Endodermal cell (in vitro differentiated cells): ENCODE measurements around the gene TRAP1. TPM values are rescaled to one million over a fixed set of nuclear protein-coding genes. Genes with fewer than 3 reads are reported as not detected.

Experiments
- DNase-seq: peaks from one replicate; pipeline ENCODE4 v3.0.0-alpha.2; 2017
- H3K27ac ChIP-seq: 2 replicates; pipeline ENCODE4 v1.5.1; 2013; ENCODE audit warnings: mild to moderate bottlenecking, low read depth, low read length, moderate library complexity
- H3K27me3 ChIP-seq: 2 replicates; pipeline ENCODE4 v1.6.1; 2013; ENCODE audit warnings: mild to moderate bottlenecking, low read length, moderate library complexity; ENCODE audit not compliant: insufficient read depth, control insufficient read depth, poor library complexity, severe bottlenecking
- H3K36me3 ChIP-seq: 2 replicates; pipeline ENCODE4 v1.7.0; 2013; ENCODE audit warnings: mild to moderate bottlenecking, low read length, moderate library complexity; ENCODE audit not compliant: control insufficient read depth, insufficient read depth
- H3K4me1 ChIP-seq: one replicate; pipeline ENCODE4 v1.7.0; 2013; ENCODE audit warnings: low read length; ENCODE audit not compliant: control insufficient read depth, insufficient read depth
- H3K4me3 ChIP-seq: 2 replicates; pipeline ENCODE4 v1.5.1; 2013; ENCODE audit warnings: mild to moderate bottlenecking, low read length, moderate library complexity
- H3K9ac ChIP-seq: 2 replicates; pipeline ENCODE4 v1.6.1; 2013; ENCODE audit warnings: mild to moderate bottlenecking, low read length, moderate library complexity; ENCODE audit not compliant: poor library complexity, severe bottlenecking; ENCODE audit errors: extremely low read depth
- H3K9me3 ChIP-seq: 2 replicates; pipeline ENCODE4 v1.6.1; 2013; ENCODE audit warnings: mild to moderate bottlenecking, low read length, moderate library complexity; ENCODE audit not compliant: control insufficient read depth
- H3K27ac Mint-ChIP-seq: 2 replicates; pipeline ENCODE4 v1.8.0; 2020; ENCODE audit warnings: mixed read lengths
- H3K27me3 Mint-ChIP-seq: 2 replicates; pipeline ENCODE4 v1.8.0; 2021; ENCODE audit warnings: mild to moderate bottlenecking, mixed read lengths; ENCODE audit not compliant: insufficient read depth
- H3K36me3 Mint-ChIP-seq: 2 replicates; pipeline ENCODE4 v1.8.0; 2020; ENCODE audit warnings: low read depth, mixed read lengths
- H3K4me1 Mint-ChIP-seq: 2 replicates; pipeline ENCODE4 v1.8.0; 2020; ENCODE audit warnings: mixed read lengths
- H3K4me3 Mint-ChIP-seq: 2 replicates; pipeline ENCODE4 v1.8.0; 2020; ENCODE audit warnings: mild to moderate bottlenecking, moderate library complexity, mixed read lengths
- H3K9me3 Mint-ChIP-seq: 2 replicates; pipeline ENCODE4 v1.8.0; 2020; ENCODE audit warnings: mild to moderate bottlenecking, mixed read lengths
- WGBS, 2 experiments: methylation state at CpG; one replicate each; pipeline versions ENCODE4 v1.1.5 to v1.1.7; 2013; ENCODE audit warnings: missing lambda C conversion rate in 2 of 2, mixed read lengths in 1 of 2; ENCODE audit not compliant: insufficient coverage in 1 of 2, insufficient read length in 1 of 2; 5-methylcytosine and 5-hydroxymethylcytosine counted together
- total RNA-seq, 2 donors: library from RNA; stranded (reverse); fragmentation: NEBNext Ultra II Directional in 1 of 2; extraction: Animal tissue kit (Norgen Biotek cat#: 25700) in 1 of 2; gene quantifications; 2 replicates in 1 of 2; 3 replicates in 1 of 2; pipeline ENCODE4 v1.2.1, GENCODE V29; 2021
- TF ChIP-seq, protein P1 (sequence below): fragments of 200-600 bp; sonication (generic); conservative IDR thresholded peaks from 2 replicates; pipeline ENCODE4 v1.5.0; 2021; ENCODE audit warnings: antibody characterized with exemption, mild to moderate bottlenecking

Gene TRAP1
- total RNA-seq, 2 donors from 2014 or later = 144 to 156 TPM

DNA sequence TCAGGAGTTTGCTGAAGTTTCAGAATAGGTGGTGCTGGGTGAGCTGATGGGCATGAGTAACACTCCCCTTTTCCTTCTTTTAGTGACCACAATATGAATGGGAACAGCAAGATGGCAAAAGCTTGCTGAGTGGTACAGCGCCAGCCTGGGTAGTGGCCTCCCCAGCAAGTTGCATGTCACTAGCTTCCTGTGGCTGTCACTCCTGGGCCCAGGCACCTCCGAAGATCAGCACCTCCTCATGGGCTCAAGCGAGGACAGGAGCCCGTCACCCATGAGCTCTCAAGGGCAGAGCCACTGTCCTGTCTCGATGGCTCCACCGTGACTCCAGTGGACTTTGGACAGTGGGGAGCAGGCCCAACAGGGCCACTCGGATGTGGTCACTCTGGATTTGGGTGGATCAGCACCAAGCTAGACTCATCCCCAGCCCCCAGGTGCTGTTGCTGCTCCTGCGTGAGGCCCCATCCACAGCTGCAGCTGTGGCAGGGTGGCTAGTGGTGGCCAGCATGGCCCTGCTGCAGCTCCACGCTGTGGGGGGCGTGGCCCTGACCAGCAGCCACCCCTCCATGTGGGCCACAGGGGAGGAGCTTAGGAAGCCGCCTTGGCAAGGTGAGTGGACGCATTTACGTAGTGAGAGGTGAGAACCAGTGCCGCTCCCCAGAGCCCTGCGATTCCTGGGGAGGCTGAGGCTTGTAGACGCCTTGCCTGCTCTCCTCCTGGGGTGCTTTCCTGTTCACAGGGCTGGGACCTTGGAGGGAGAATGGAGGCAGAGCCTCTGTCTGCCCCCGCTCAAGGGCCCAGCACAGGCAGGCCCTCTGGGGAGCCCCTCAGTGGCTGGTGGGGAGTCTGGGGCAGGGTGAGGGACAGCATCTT, 76.5 kb downstream of the TRAP1 start:
- peaks cover 13% of the 10 kb centered on the region for H3K36me3 Mint-ChIP-seq
- WGBS, 2 experiments = 92 to 96% methylated on average over 10 to 17 of the region's 17 CpGs
- H3K4me3 ChIP-seq = no peak overlapping the region
- peaks cover 12% of the 10 kb centered on the region for H3K36me3 ChIP-seq
- H3K27ac ChIP-seq = no peak overlapping the region
- H3K27me3 Mint-ChIP-seq = no peaks in the 10 kb centered on the region
- H3K9me3 ChIP-seq = no peaks in the 10 kb centered on the region
- TF ChIP-seq, protein P1, sequence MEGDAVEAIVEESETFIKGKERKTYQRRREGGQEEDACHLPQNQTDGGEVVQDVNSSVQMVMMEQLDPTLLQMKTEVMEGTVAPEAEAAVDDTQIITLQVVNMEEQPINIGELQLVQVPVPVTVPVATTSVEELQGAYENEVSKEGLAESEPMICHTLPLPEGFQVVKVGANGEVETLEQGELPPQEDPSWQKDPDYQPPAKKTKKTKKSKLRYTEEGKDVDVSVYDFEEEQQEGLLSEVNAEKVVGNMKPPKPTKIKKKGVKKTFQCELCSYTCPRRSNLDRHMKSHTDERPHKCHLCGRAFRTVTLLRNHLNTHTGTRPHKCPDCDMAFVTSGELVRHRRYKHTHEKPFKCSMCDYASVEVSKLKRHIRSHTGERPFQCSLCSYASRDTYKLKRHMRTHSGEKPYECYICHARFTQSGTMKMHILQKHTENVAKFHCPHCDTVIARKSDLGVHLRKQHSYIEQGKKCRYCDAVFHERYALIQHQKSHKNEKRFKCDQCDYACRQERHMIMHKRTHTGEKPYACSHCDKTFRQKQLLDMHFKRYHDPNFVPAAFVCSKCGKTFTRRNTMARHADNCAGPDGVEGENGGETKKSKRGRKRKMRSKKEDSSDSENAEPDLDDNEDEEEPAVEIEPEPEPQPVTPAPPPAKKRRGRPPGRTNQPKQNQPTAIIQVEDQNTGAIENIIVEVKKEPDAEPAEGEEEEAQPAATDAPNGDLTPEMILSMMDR = no peak
- H3K4me1 ChIP-seq = peaks cover 8% of the 10 kb centered on the region
- DNase-seq = no peak
- no peak overlapping the region for H3K27ac Mint-ChIP-seq
- H3K4me1 Mint-ChIP-seq = peaks cover 24% of the 10 kb centered on the region
- H3K9ac ChIP-seq = no peak overlapping the region
- H3K9me3 Mint-ChIP-seq = peaks cover 4% of the 10 kb centered on the region
- no peaks in the 10 kb centered on the region for H3K27me3 ChIP-seq
- no peak overlapping the region for H3K4me3 Mint-ChIP-seq

DNA sequence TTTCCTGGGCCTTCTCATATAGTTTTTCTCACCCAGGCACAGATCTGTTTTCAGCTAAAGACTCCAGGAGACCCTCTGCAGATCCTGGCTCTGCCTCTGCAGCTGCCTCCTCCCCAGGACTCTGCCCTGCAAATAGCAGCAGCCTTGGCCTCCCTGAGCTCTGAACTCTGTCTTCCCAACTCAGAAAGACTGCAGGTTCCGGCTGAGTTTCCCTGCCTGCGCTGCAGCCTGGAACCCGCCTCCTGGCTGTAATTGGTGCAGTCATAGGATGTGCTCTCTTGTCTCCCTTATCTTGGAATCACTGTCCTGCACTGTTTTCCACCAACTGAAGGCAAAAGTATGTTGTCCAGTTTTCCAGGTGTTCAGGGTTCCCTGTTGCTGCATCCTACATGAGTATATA, 77.1 kb downstream of the TRAP1 start:
- peaks cover 12% of the 10 kb centered on the region for H3K36me3 ChIP-seq
- no peak overlapping the region for H3K4me3 ChIP-seq
- H3K36me3 Mint-ChIP-seq = peaks cover 10% of the 10 kb centered on the region
- 80 to 94% methylated on average over 1 to 3 of the region's 3 CpGs for WGBS, 2 experiments
- H3K9me3 Mint-ChIP-seq = peaks cover 4% of the 10 kb centered on the region
- no peak overlapping the region for H3K9ac ChIP-seq
- no peaks in the 10 kb centered on the region for H3K27me3 Mint-ChIP-seq
- no peak overlapping the region for H3K27ac Mint-ChIP-seq
- TF ChIP-seq, protein P1 = no peak
- H3K27me3 ChIP-seq = no peaks in the 10 kb centered on the region
- DNase-seq = no peak
- H3K4me3 Mint-ChIP-seq = no peak overlapping the region
- H3K4me1 ChIP-seq = peaks cover 8% of the 10 kb centered on the region
- H3K27ac ChIP-seq = no peak overlapping the region
- H3K9me3 ChIP-seq = no peaks in the 10 kb centered on the region
- H3K4me1 Mint-ChIP-seq = peaks cover 18% of the 10 kb centered on the region

DNA sequence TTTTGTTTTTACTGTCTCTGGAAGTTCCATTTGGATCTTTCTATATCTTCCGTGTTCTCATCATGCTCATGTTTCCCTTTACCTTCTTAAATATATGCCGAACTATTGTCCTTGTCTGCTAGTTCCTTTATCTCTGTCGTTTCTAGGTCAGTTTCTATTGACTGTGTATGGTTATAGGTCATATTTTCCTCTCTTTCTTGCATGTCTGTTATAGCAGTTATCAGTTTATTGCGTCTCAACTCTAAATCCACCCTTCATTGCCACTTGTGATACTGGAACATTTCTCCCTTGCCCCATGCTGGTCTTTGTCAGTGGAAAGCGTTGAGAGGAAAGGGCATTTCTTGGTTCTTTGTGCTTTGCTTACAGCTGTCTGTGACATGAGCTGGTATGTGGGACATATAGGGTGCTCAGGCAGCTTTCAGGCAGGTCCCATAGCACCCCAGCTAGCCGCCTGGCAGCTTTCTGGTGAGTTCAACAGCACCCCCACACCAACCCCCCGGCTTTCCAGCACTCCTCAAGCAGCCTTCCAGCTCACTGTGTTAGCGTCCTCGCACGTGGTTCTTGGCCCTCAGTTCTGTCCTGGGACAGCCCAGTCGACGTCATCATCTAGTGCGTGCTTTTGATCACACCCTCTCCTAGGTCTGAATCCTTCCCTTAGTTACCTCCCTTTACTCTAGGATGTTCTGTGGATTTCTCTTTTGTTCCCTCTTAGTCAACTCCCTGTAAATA, 78.2 kb downstream of the TRAP1 start:
- no peak for DNase-seq
- no peaks in the 10 kb centered on the region for H3K9me3 ChIP-seq

More for the DNA sequence above, 78.2 kb downstream of the TRAP1 start:
- H3K27me3 Mint-ChIP-seq = no peaks in the 10 kb centered on the region
- Histone ChIP-seq H3K27me3 (no peaks in the 10 kb centered on the region), H3K4me3 (no peak overlapping the region), H3K27ac (no peak overlapping the region), H3K9ac (no peak overlapping the region), H3K36me3 (peaks cover 12% of the 10 kb centered on the region), H3K4me1 (peaks cover 8% of the 10 kb centered on the region)
- peaks cover 4% of the 10 kb centered on the region for H3K9me3 Mint-ChIP-seq
- TF ChIP-seq, protein P1 = no peak
- H3K4me1 Mint-ChIP-seq = peaks cover 15% of the 10 kb centered on the region
- whole genome bisulfite sequencing, 2 experiments = 90 to 91% methylated on average over 9 to 13 of the region's 13 CpGs
- H3K36me3 Mint-ChIP-seq = peaks cover 8% of the 10 kb centered on the region
- peak overlapping the region; percentile 4 for H3K27ac Mint-ChIP-seq
- no peak overlapping the region for H3K4me3 Mint-ChIP-seq
